GM19372 (cell line): ENCODE measurements around the gene ACTN2.

Experiments
- ATAC-seq: cut with Tn5 transposase; IDR thresholded peaks from one replicate; pipeline ENCODE4 v1.9.1; 2021; ENCODE audit warnings: mild to moderate bottlenecking, low read depth, moderate library complexity; ENCODE audit not compliant: unreplicated experiment

ACTN2 gene

GRCh38 chr1:236689713-236690569 is 3.6 kb downstream of the ACTN2 start:
- ATAC-seq = no peak

DNA sequence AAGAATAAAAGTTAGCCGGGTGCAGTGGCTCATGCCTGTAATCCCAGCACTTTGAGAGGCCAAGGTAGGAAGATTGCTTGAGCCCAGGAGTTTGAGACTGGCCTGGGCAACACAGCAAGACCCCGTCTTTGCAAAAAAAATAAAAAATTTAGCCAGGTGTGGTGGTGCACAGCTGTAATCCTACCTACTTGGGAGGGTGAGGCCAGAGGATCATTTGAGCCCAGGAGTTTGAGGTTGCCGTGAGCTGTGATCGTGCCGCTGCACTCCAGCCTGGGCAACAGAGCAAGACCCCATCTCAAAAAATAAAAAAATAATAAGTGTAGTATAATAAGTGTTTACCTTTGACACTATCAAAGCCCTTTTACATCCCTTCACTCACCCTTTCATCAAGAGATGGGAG is 5.0 kb downstream of the ACTN2 start:
- no peak for ATAC-seq

DNA sequence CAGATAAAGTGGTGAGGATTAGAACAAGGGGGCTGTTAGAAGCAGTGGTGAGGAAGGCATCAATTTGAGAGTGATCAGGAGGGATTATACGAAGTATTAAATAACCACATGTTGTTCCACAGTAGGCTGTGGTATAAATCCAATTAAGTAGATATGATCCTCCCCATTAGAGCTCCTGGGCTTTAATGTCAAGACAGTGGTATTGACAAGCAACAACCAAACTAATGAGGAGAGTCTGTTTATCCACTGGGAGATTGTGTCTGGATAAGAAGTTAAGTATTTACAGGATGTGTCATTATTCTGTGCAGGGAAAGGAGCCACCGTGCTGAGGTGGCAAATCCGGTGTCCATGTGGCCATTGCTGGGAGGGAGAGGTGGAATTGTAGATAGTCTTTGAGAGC is 5.8 kb downstream of the ACTN2 start:
- ATAC-seq = no peak

DNA sequence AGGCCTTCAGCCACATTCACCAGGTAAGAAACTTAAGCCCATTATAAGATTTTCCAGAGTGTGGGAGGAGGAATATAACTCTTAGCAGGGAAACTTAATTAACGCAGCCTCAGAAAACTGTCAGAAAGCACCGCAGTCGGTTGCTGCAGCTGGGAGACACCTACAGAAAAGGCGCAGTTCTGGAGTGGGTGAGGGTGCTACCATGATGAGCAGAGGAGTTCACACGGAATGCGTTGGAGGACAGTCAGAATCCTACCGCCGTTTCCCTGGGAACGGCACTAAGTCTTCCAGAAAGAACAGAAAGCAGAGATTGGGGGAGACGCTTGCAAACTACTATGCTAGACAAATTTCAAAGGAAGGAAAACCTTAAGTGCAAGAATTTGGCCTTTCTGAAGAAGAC is 6.4 kb downstream of the ACTN2 start:
- ATAC-seq = no peak

GRCh38 chr1:236699366-236699765 is 13.1 kb downstream of the ACTN2 start:
- no peak for ATAC-seq

GRCh38 chr1:236700903-236701302 is 14.6 kb downstream of the ACTN2 start:
- no peak for ATAC-seq

DNA sequence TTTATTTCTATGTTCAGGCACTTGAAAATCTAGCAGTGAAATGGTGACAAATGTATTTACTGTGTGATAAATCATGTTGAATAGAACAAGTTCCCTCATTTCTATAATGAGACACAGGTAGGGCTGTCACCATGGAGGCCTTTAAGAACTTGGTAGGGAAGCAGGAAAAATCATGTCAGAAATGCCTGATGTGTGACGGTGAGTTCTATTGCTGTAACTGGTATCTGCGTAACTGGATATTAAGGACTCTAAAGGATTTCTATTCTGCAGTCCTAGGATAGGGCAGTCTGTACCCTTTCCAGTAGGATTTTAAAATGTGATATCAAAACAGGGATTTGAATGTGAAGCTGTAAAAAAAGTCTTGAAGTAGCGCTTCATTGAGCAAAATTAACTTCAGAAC is 15.5 kb downstream of the ACTN2 start:
- ATAC-seq = no peak

GRCh38 chr1:236702791-236703394 is 16.6 kb downstream of the ACTN2 start:
- ATAC-seq = no peak

DNA sequence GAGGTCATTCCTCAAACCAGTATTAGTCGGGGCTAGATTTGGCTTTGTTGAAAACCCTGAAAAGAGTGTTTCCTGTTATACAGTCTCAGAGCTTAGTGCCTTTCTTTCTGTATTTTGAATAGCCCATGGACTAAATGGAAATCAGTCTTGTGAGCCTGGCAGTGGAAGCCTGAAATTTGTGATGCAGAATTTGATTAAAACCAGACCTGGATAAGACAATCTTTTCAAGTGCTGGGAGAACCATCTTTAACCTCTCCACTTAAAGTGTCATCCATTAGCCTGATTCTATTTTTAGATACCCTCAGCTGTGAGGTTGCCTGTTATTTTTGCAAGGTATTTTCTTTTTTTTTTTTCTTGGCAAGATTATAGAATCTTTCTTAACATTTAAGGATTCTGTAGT is 19.5 kb downstream of the ACTN2 start:
- no peak for ATAC-seq

DNA sequence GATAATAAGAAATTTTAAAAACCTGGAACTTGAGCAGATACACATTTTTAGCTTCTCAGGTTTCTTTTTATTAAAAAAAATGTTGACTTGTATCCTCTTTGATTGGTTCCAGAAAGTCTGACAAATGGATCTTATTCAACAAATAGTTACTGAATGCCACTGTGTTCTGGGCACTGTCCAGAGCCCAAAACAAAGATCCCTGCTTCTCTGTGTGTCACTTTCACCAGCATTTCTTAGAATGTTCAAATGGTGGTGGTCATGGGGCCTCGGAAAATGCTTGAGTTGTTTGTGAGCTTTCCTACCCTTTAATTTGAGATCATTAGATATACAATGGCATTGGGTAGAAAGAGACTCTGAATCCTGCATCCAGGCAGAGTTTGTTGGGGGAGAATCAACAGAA is 19.9 kb downstream of the ACTN2 start:
- ATAC-seq = no peak

- no peak for ATAC-seq
Measured at GRCh38 chr1:236710328-236710892, 24.1 kb downstream of the ACTN2 start.

- ATAC-seq = no peak
Measured at GRCh38 chr1:236716160-236716559, 29.9 kb downstream of the ACTN2 start.

- ATAC-seq = no peak
Measured at GRCh38 chr1:236717811-236718210, 31.5 kb downstream of the ACTN2 start.

GRCh38 chr1:236718328-236718727 is 32.0 kb downstream of the ACTN2 start:
- ATAC-seq = no peak

DNA sequence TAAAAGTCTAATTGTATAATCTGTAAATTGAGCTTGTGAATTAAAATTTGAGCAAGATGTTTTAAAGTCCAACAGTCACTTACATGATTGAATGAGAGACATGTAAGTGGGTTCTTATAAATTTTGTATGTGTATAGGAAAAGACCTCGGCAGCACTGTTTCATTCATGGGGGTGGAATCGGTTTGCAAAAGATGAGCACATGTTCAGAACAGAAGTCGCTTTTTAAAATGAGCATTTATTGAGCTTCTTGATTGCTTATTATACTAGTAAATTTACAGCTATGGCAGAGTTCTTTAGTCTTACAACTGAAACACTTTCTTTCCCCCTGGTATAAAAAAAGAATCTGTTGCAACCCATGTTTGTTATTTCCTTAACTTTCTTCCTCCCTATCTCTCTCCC is 33.9 kb downstream of the ACTN2 start:
- ATAC-seq = no peak

DNA sequence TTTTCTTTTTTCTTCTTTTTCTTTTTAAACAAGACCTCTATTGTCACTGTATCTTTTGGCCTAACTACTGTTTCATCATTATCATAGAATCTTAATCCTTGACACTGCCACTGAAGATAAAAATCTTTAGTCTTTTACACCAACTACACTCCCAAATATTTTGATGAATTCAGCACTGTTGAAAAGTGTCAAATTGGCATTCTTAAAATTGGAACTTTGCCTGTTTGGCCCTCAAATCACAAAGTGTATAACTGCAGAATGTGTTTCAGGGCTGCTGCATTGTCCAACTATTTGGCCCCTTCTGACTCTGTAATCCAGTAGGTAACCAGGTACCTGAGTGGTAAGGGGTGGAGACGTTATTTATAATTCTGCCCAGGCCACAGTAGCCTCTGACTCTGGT is 34.3 kb downstream of the ACTN2 start:
- no peak for ATAC-seq

- no peak for ATAC-seq
Measured at GRCh38 chr1:236724049-236724448, 37.8 kb downstream of the ACTN2 start.

GRCh38 chr1:236724506-236724905 is 38.2 kb downstream of the ACTN2 start:
- ATAC-seq = no peak

- no peak for ATAC-seq
Measured at GRCh38 chr1:236725668-236726067, 39.4 kb downstream of the ACTN2 start.

DNA sequence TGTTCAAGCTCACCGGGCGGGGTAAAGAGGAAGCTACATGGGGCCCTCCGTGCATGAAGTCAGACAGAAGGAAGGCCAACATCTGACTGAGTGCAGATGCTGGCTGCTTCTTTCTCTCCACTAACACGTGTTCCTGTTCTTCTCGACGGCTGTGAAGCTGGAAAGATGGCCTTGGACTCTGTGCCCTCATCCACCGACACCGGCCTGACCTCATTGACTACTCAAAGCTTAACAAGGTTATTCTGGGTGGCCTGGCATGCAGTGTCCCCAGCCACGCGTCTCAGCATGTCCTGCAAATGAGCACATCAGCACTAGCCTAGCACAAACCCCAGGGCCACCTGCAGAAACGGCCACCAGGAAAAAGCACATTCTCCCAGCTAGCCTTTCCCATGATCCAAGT is 41.2 kb downstream of the ACTN2 start:
- no peak for ATAC-seq

DNA sequence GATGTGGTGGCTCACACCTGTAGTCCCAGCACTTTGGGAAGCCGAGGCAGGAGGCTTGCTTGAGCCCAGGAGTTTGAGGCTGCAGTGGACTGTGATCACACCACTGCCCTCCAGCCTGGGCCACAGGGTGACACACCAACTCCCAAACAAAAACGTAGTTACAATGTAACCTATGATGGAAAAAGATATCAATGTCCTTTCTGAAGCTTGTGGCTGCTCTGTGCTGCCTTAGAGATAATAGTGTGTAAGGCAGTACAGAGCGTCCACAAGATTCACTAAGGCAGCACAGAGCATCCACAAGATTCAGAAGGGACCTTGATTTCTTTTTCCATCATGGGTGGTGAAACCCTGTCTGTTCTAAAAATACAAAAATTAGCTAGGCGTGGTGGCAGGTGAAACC is 42.5 kb downstream of the ACTN2 start:
- ATAC-seq = no peak

DNA sequence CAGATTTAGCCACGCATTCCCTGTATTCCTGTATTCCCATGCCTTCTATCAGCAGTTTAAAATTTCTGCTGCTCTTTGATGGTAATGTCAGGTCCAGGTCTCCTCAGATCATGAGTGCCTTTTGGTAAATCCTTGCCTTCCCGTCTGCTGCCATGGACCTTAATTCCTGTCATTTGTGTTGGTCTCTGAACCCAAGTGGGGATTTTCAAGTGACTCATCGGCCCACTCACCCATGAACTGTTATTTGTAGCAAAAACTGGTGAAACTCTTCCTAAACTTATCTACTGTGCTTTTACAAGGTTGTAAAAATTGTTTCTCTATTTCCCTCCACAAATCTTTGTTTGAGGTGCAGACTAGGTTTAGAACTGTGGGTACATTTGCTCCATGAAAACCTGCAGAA is 47.4 kb downstream of the ACTN2 start:
- no peak for ATAC-seq
